HG03095 (cell line): ENCODE measurements around the gene NAV2.
"Not testable (repeated sequence)": the region's sequence is repeated elsewhere in the genome, so short reads cannot be mapped to it uniquely, and the experiment has no call there.

Experiments
- ATAC-seq: cut with Tn5 transposase; IDR thresholded peaks from one replicate; pipeline ENCODE4 v1.9.1; 2021; ENCODE audit warnings: moderate library complexity; ENCODE audit not compliant: unreplicated experiment

The NAV2 gene

DNA sequence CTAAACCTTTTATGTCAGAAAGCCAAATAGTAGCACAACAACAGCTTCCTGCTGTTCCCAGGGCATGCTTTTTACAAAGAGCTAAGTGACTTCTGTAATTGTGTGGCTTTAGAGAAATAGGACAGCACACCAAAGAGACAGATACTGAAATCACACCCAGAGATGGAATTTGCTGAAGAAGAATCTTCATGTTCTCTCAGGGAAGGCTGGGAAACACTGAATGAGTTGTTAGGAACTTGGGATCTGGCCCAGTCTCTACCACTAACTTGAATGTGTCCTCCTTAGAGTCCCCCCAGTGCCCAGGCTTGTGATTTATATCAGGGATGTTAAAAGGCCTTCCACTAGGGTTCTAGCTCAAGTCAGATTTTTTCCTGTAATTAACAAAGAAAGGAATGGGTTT is 272.5 kb downstream of the NAV2 start:
- no peak for ATAC-seq

DNA sequence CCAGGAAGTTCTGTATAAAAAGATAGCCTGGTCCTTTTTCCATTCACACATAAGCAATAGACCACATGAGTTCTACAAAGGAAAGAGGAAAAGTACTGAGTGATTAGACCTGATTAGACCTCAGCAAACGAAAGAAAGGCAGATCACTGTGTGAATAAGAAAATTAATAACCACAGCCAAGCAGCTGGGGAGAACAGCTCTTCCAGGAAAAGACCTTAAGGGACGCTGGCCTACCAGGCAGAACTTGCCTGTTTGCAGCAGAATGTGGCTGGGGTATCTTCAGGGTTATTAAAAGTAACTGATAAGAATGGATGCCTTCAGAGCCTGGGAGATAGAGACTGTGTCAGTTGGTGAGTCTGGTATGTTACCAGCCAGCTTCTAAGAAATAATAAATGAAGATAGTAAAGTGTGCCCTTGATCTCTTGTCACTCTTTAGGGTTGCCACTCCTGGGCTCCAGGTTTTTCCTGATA is 274.7 kb downstream of the NAV2 start:
- ATAC-seq: no peak

DNA sequence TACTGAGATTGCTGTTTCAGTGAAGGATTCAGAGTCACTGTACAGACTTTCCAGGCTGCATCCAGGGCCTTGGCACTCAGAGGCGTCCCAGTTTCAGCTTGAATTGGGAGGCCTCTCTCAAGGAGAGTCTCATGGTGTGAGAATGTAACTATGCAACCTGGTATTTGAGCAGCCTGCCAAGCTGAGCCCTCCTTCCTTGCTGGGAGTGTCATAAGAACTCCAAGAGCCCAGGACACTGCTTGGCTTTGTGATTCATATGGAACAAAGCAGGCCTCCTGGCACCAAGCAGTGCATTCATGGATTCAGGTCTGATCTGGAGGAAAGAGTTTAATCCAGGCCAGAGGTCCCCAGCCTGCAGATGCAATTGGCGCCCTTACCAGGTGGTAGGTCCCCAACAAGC is 276.0 kb downstream of the NAV2 start:
- ATAC-seq: no peak

DNA sequence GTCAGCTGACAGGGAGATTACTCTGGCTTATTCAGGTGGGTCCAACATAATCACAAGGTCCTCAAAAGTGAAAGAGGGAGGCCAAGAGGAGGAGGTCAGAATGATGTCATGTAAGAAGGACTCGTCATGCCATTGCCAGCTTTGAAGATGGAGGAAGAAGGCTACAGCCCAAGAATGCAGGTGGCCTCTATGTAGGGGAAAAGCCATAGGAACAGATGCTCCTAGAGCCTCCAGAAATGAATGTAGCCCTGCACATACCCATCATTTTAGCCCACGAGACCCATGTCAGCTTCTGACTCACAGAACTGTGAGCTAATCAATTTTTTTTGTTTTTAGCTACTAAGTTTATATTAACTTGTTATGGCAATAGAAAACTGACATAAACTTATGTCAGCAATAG is 276.6 kb downstream of the NAV2 start:
- no peak for ATAC-seq

DNA sequence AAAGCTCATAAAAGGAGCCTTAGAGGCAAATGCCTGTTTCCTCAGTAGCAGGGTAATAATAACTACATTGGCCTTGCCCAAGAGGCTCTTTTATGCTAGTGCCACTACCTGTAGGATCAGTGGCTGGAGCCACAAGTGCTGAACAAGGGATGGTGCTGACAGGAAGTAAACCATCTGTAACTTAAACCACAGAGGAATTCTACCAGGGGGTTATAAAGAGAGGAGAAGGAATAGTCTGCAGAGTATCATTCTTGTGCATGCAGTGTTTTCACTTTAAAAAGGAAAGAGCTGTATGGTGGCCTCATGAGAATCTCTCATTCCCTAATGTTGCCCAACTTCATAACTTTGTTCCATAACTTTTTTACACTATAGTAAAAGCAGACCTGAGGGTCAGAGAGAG is 279.5 kb downstream of the NAV2 start:
- ATAC-seq: no peak

DNA sequence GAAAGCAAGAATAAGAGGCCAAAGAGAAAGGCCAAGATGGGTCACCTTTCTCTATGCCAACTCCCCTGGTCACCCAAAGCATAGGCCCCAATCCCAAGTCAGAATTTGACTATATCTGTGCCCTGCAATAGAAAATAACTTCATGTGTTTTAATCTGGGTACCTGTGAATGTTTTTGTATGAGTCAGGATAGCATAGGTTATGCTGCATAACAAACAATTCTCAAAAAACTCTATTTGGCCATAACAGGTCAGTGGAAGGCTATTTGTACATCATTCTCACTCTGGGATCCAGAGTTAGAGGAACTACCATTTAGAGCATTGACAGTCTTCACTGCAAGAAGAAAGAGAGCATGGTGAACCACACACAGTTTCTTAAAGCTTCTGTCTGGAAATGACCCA is 280.4 kb downstream of the NAV2 start:
- no peak for ATAC-seq

DNA sequence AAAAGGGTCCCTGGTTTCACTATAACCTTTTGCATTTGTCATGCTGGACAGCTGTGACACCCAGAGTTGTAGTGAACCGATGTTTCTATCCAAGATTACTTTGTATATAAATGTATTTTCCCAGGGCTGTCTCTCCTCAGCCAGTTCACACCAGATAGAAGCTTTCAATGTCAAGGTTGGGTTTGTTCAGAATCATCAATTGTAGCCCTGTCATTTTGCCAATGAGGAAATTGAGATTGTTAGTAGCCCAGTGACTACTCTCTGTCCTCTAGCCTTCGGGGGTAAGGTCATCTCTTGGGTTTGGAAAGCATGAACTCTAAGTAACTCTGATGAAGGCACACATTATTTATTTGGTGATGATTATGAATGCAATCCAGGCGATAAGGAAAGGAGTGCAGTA is 282.0 kb downstream of the NAV2 start:
- no peak for ATAC-seq

DNA sequence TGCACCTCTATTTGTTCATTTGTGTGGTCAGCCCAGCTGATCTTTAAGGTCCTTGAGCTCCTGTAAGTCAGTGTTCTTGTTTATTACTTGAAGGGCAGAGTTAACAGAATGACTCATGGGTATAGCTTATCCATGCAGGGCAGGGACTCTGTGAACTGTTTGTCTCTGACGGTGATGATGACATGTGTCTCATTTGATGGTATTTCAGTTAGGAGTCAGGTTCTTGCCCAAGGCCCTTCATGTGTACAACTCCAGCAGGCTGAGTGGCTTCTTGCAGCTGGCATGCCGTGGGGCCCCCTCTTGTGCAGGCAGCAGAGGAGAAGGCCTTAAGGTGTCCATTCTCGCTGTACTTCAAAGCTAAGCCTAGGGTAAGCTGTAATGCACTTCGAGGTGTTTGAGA is 282.5 kb downstream of the NAV2 start:
- no peak for ATAC-seq

DNA sequence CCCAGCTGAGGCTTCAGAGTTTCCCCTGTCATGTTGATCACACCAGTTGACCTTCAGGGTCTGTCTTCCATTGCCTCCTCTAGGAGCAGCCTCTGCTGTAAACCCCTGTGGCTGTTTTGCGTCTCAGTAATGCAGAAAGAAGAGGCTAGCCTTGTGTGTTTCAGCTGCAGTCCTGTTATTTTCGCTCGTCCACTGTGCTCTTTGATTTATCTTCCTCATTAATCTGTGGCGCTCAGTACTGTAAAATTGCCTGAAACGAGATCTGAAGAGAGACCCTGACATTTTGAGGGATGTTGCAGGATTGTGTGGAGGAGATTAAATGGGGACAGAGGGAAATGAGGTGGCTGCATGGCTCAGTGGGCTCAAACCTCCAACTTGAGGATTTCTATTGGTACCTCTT is 283.9 kb downstream of the NAV2 start:
- no peak for ATAC-seq

DNA sequence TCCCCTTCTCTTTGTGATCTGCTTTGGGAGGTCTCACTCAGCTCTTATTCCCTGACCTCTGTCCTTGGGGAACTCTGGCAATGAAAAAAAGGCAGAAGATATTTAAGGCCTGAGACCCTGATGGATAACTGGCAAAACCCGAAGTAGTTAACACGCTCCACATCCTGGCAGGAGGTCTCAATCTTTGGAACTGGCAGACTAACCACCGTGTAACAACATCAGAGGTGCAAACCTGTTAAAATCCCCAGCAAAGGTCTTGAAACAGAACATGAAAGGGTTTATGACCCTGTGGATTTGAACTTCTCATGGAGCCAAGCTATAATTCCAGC is 287.3 kb downstream of the NAV2 start:
- no peak for ATAC-seq

DNA sequence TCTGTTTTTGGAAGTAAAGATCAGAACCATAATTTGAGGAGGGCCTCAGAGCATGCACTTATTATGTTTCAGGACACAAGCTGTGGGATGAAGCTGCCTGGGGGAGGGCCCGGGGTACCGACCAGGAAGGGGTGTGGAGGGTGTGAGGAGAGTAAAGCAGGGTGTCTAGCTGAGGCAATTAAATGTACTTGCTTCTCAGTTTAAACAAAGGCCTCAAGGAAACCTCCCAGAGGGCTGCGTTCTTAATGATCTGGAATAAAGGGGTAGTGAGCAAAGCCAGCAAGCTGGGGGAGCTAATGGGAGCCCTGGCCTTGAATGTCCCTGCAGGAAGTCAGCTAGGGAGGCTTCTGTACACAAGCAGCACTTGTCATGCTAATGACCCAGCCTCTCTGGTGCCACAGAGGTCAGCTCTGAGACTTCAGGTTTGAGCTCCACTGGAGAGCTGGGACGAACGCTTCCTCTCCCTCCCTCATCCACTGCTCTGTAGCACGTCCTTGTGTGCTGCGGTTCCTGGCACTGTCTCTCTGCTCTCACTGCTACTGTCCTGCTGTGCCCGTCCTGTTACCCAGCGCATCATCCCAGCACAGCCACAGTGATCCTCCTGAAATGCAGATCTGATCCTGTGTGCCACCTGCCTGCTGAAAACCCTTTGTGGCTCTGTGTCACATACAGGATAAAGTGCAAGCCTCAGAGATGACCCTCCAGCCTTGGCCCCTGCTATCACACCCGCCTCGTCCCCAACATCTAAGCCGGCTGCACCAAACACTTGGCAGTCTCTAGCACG is 287.9 kb downstream of the NAV2 start:
- ATAC-seq: no peak

DNA sequence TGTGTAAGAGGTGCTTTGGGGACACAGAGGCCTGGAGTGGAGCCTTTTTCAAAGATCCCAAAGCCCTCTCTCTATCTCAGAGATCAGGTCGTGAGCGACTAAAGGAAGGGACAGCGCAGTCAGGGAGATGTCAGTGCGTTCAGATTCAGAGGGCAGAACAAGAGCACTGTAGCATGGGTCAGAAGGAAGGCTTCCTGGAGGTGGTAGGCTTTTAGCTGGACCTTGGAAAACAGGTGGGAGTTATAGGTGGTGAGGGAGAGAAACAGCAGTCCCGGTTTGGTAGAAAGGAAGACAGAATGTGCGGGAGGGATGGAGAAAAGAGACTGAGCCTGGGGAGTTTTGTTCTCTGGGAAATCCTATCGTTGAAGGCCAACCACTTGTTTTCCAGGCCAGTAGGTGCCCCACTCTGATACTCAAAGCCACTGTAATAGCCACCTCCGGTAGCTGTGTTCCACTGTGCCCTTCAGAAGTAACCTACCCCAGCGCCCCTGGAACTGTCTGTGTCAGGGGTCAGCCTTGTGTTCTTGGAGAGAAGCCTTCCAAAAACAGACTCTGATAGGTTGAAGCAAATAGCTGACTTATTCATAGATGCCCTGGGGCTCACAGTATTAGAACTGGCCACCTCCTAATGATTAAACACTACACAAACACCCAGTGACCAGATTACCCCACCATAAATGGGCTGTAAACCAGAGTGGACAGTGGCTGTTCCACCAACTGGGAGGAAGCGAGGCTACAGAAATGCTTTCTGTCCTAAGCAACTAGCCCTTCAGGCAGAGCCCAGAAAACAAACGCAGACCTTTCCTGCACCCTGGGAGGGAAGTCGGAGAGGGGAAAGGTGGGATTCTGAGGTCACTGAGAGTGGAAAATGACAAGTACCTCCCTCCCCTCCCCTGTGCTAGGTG is 289.9 kb downstream of the NAV2 start:
- no peak for ATAC-seq

DNA sequence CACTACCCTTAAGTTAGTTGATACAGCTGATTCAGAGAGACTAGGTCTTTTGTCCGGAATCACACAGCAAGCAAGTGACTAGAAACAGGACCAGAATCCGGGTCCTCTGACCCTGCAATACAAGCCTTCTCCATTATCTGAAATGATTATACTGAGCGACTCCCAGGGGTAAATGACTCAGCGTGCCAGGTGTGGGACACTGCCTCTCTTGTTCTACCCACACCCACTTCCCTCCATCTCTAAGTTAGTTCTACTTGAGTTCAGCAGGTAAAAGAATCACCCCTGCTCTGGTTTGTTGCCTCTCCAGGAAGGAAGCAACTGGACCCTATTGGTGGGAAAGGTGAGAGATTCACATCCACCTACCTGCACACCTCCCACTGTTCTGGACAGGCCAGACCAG is 290.7 kb downstream of the NAV2 start:
- no peak for ATAC-seq

DNA sequence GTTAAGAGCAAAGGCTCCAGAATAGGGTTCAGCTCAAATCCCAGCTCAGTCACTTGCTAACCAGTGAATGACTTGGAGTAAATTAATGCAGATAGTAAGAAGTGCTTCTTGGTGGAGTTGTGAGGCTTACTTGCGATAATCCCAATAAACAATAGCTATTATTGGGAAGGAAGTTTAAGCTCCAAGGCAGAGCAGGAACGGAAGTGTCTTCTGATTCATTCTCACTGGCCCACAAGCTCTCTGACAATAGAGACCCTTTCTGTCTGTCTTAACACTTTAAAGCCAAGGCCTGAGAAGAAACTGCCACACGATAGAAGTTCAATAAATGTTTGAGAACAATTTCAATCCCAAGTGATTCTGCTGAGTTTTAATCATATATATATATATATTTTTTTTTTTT is 292.2 kb downstream of the NAV2 start:
- no peak for ATAC-seq

DNA sequence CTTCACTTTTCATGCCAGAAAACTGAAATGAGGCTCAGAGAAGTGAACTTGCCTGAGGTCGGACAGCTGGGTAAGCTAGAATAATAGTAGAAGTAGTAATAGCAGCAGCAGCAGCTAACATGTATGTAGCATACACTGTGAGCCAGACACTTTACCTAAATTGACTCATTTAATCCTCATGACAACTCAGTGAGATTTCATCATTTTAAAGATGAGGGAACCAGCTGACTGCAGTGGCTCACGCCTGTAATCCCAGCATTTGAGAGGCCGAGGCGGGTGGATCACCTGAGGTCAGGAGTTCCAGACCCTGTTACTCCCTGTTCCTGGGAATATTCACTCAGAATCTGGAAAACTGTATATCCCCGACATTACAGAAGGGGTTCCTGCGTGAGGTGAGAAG is 293.1 kb downstream of the NAV2 start:
- no peak for ATAC-seq

DNA sequence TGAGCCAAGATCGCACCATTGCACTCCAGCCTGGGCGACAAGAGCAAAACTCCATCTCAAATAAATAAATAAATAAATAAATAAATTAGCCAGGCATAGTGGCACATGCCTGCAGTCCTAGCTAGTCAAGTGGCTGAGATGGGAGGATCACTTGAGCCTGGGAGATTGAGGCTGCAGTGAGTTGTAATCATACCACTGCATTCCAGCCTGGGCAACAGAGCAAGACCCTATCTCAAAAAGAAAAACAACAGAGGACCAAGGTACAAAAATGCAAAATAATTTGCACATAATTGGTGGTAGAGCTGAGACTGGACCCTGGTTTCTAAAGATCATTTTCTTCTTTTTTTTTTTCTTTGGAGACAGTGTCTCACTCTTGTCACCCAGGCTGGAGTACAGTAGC is 294.0 kb downstream of the NAV2 start:
- ATAC-seq: not testable (repeated sequence)

DNA sequence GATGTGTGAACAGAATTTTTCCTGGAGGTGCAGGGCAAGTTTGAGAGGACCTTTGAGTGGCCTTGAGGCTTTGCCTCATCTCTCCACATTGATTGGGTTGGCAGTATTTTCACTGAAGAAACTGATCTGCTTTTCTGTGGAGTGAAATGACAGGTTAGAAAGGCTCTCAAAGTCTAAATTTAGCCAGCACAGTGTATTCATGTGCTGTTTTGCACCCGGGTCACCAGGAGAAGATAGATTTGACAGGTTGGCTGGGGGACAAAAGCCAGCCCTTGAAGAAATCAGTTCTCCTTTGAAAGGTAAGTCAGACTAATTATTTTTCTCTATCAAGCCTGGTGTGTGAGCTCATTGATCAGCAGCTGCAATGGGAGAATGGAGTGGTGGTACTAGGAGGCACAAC is 294.7 kb downstream of the NAV2 start:
- ATAC-seq: no peak

DNA sequence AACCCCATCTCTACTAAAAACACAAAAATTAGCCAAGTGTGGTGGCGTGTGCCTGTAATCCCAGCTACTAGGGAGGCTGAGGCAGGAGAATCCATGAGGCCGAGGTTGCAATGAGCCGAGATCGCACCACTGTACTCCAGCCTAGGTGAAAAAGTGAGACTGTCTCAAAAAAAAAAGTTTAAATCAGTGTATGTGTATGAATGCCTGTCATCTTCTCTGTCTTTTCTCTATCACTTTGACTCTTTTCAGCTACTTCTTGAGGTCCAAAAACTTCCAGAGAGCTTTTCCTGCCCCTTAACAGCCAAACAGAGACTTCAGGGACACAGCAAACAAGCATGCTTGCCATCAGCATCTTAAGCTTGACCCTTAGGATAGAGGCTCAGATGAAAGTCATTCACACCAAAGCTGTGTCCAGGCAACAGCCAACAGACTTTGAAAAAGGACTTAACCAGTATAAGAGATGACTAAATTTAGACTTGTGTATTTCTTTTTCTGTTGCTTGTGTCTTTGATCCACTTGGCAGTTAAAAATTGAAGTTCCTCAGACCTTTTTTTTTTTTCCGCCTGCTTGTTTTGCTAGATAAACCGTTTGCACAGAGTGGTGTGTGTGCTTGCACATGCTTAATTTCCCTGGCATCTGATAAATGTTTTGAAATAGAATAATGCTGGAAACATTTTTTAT is 295.7 kb downstream of the NAV2 start:
- ATAC-seq: no peak

DNA sequence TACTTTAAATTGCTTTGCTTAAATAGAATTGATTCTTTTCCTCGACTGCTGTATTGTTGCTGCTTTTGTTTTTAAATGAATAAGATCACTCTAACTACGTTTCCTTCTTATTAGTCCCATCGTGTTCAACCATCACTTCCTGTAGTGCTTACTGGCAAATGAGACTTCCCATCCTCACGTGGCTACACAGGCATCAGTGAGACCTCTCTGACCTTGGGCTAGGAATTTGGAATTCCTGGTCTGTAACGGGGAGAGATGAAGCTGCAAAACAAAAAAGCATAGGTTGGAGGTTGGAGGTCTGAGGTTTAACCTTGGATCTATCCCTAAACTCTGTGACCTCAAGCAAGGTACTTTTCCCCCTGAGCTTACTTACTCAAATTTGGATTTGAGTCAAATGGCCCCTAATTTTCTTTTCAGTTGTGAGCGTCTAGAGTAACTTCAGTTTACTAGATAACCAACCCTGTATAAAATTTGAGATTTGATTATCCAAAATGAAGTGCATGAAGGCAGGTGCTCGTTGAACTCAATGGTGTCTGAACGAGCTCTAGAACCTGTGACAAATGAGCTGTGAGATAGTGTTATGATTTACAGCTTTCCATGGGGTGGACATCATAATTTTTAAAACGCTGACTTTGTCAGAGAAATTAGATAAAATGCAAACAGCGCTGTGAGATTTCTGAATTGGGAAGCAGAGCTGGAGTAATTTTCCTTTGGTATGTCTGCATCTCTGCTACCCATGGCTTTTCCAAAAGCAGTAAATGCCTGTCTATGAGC is 296.4 kb downstream of the NAV2 start:
- no peak for ATAC-seq

DNA sequence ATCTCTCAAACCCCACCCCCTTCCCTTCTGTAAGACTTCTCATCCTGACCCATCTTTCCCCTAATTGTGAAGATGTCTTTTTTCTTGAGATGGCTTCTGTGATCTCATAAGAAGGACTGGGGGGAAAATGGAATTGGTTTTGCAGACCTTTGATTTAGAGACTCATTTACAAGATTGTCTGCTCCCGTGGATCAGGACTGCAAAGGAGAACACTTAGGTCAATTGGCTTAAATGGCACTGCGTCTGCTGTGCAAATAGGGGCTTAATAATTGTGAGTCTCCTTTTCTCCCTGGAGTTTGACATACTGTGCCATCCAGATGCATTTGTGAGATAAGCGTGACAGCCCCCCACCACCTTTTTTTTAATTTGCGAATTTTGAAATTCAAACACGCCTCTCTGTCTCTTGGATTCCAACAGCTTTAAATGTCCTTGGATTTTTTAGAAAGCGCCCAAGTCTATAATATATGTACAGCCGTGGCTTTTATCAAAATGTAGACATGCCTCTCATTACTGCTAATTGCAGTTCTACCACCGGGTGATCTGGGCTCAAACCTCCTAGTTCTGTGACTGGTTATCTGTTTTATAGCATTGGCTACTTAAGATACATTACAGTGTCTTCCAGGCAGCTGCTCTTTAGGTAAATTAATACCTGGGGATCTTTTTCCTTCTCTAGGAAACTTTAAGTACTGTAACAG is 297.7 kb downstream of the NAV2 start:
- ATAC-seq: no peak
